Measurements from ENCODE around the gene ARHGAP26. TPM values are rescaled to one million over a fixed set of nuclear protein-coding genes. Genes with fewer than 3 reads are reported as not detected.
A peak's percentile ranks its signal among the peaks of the same experiment; 100 is the strongest.
"Not testable (repeated sequence)": the region's sequence is repeated elsewhere in the genome, so short reads cannot be mapped to it uniquely, and the experiment has no call there.

Gene ARHGAP26
- total RNA-seq, 4 donors from 2014 or later = 22.3 to 40.7 (median 28.2) TPM

DNA sequence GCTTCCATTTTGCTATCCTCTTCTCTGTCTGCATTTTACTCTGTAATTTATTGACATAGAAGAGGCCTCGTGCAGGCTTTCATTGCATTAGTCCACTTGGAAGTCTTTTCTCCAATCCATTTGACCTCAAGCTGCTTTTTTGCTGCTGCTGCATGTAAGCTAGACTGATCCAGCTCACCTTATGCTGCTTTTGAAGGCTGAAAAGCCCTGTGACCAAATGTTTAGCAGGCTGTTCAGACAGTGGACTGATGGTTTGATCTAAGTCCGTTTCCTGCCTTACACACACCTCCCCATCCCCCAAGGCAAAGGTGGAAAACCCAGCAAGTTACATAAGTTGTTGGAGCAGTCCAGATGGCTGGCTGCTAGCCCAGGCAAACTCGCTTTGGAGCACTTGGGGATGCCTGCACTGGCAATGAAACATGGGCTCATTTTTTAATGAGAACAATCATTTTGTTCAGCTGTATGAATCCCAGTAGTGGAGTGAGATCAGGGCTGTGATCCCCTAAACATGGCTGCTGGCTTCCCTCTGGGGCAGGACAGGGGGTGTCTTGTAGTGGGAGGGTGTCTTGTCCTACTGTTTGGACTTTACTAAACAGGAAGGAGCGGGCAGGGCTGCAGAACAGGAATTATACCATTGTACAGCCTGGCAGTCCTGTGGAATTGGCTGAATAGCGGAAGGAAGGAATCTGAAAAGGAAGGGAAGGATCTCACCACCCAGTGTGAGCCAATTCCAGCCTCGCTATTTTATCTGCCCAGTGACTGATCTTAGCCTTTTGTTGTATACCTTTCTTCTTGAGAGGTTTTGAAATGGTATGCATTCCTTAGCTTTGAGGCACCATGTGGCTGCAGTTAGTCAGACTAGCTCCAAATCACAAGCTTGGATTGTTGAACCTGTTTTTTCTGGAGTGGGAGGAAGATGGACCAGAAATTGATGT is 212.0 kb downstream of the ARHGAP26 start:
- no peak for DNase-seq (ENCODE audit: extremely low spot score)
- no peaks in the 10 kb centered on the region for H3K9me3 ChIP-seq
- intact Hi-C loops (cut with DNase I) = no loop called here
- H3K27me3 ChIP-seq = no peaks in the 10 kb centered on the region
- H3K36me3 ChIP-seq = no peaks in the 10 kb centered on the region
- 14% methylated on average over 6 of the region's 6 CpGs for WGBS
- peaks cover 34 to 41% (median 40%) of the 10 kb centered on the region in 4 donors for H3K4me1 ChIP-seq
- H3K27ac ChIP-seq (replicated peaks in 1 of 4) = peak overlapping the region; percentile 56 to 77 (median 68)
- no peak overlapping the region for H3K4me3 ChIP-seq
- TF ChIP-seq POLR2A (IDR thresholded peaks at IDR 0.05; ENCODE audit: low read depth) (no peak), POLR2AphosphoS5 (IDR thresholded peaks at IDR 0.05) (peak in 1 of 2 donors; percentile 65), CTCF (IDR thresholded peaks at IDR 0.05) (no peak), EP300 (IDR thresholded peaks at IDR 0.05) (no peak)

GRCh38 chr5:142982821-142983200 is 212.6 kb downstream of the ARHGAP26 start:
- no peak for TF ChIP-seq POLR2AphosphoS5 (IDR thresholded peaks at IDR 0.05)
- no peak for TF ChIP-seq POLR2A (IDR thresholded peaks at IDR 0.05; ENCODE audit: low read depth)
- TF ChIP-seq EP300 (IDR thresholded peaks at IDR 0.05) = no peak
- no peak for TF ChIP-seq CTCF (IDR thresholded peaks at IDR 0.05)
- 100% methylated on average over 2 of the region's 4 CpGs for WGBS
- H3K4me3 ChIP-seq = no peak overlapping the region
- no peaks in the 10 kb centered on the region for H3K27me3 ChIP-seq
- peak overlapping the region; percentile 56 to 77 (median 68) for H3K27ac ChIP-seq (replicated peaks in 1 of 4)
- intact Hi-C loops (cut with DNase I) = no loop called here
- no peak for DNase-seq (ENCODE audit: extremely low spot score)
- no peaks in the 10 kb centered on the region for H3K36me3 ChIP-seq
- H3K9me3 ChIP-seq = no peaks in the 10 kb centered on the region
- H3K4me1 ChIP-seq = peaks cover 34 to 41% (median 40%) of the 10 kb centered on the region in 4 donors

- 79% methylated on average over 1 of the region's 1 CpG for WGBS
- Histone ChIP-seq H3K27ac (replicated peaks in 1 of 4) (no peak overlapping the region), H3K9me3 (no peaks in the 10 kb centered on the region), H3K4me1 (peaks cover 34 to 41% (median 40%) of the 10 kb centered on the region in 4 donors), H3K36me3 (no peaks in the 10 kb centered on the region), H3K4me3 (no peak overlapping the region), H3K27me3 (no peaks in the 10 kb centered on the region)
- TF ChIP-seq POLR2AphosphoS5 (IDR thresholded peaks at IDR 0.05) = no peak
- TF ChIP-seq EP300 (IDR thresholded peaks at IDR 0.05) = no peak
- no peak for TF ChIP-seq CTCF (IDR thresholded peaks at IDR 0.05)
- no peak for TF ChIP-seq POLR2A (IDR thresholded peaks at IDR 0.05; ENCODE audit: low read depth)
- intact Hi-C loops (cut with DNase I) = no loop called here
- DNase-seq (ENCODE audit: extremely low spot score) = no peak
These were observed 213.8 kb downstream of the ARHGAP26 start for GRCh38 chr5:142984011-142984410.

DNA sequence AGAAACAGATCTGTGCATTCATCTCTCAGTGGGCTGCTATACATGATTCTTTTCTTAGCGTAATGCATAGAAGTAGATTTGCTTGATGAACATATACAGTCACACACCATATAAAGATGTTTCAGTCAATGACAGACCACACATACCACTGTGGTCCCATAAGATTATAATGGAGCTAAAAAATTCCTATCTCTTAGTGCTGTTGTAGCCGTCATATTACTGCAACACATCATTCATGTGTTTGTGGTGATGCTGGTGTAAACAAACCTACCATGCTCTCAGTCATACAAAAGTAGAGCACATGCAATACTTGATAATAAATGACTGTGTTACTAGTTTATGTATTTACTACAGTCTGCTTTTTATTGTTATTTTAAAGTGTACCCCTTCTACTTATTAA is 214.3 kb downstream of the ARHGAP26 start:
- no peak for DNase-seq (ENCODE audit: extremely low spot score)
- Histone ChIP-seq H3K4me3 (no peak overlapping the region), H3K27ac (replicated peaks in 1 of 4) (no peak overlapping the region), H3K27me3 (no peaks in the 10 kb centered on the region), H3K4me1 (peaks cover 32 to 38% (median 37%) of the 10 kb centered on the region in 4 donors), H3K36me3 (no peaks in the 10 kb centered on the region), H3K9me3 (no peaks in the 10 kb centered on the region)
- no peak for TF ChIP-seq CTCF (IDR thresholded peaks at IDR 0.05)
- no peak for TF ChIP-seq POLR2A (IDR thresholded peaks at IDR 0.05; ENCODE audit: low read depth)
- TF ChIP-seq POLR2AphosphoS5 (IDR thresholded peaks at IDR 0.05) = no peak
- no peak for TF ChIP-seq EP300 (IDR thresholded peaks at IDR 0.05)
- 97% methylated on average over 2 of the region's 2 CpGs for WGBS
- intact Hi-C loops (cut with DNase I) = no loop called here

- H3K4me3 ChIP-seq; H3K27me3 ChIP-seq; H3K9me3 ChIP-seq; intact Hi-C loops (cut with DNase I); H3K27ac ChIP-seq (replicated peaks in 1 of 4); DNase-seq (ENCODE audit: extremely low spot score); H3K36me3 ChIP-seq; H3K4me1 ChIP-seq: not testable (repeated sequence)
- WGBS = 100% methylated on average over 1 of the region's 1 CpG
These were observed 219.1 kb downstream of the ARHGAP26 start for GRCh38 chr5:142989270-142989669.

DNA sequence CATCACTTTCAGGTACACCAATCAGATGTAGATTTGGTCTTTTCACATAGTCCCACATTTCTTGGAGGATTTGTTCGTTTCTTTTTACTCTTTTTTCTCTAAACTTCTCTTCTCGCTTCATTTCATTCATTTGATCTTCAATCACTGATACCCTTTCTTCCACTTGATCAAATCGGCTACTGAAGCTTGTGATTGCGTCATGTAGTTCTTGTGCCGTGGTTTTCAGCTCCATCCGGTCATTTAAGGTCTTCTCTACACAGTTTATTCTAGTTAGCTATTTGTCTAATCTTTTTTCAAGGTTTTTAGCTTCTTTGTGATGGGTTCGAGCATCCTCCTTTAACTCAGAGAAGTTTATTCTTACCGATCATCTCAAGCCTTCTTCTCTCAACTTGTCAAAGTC is 219.9 kb downstream of the ARHGAP26 start:
- H3K4me3 ChIP-seq; intact Hi-C loops (cut with DNase I); H3K27ac ChIP-seq (replicated peaks in 1 of 4); H3K4me1 ChIP-seq; DNase-seq (ENCODE audit: extremely low spot score); H3K36me3 ChIP-seq; H3K9me3 ChIP-seq; H3K27me3 ChIP-seq: not testable (repeated sequence)
- 91% methylated on average over 8 of the region's 8 CpGs for WGBS
